Subcutaneous adipose tissue (tissue), 4 donors: ENCODE results near the gene CAD. TPM values are rescaled to one million over a fixed set of nuclear protein-coding genes. Genes with fewer than 3 reads are reported as not detected.

Experiments used
- total RNA-seq, 4 donors: library from RNA; depleted of rRNA; stranded (reverse); fragments of >200 nt; gene quantifications; one replicate each; pipeline ENCODE4 v1.1.0, GENCODE V29; 2016
- TF ChIP-seq, protein P1 (sequence below): fragments of 450-650 bp; IDR thresholded peaks from one replicate; pipeline ENCODE4 v1.5.1; 2016; ENCODE audit warnings: low read depth, mild to moderate bottlenecking, control low read depth, antibody characterized with exemption, moderate library complexity

Gene CAD
- total RNA-seq, 4 donors from 2014 or later, result 10.2 to 17.3 (median 13.9) TPM

DNA sequence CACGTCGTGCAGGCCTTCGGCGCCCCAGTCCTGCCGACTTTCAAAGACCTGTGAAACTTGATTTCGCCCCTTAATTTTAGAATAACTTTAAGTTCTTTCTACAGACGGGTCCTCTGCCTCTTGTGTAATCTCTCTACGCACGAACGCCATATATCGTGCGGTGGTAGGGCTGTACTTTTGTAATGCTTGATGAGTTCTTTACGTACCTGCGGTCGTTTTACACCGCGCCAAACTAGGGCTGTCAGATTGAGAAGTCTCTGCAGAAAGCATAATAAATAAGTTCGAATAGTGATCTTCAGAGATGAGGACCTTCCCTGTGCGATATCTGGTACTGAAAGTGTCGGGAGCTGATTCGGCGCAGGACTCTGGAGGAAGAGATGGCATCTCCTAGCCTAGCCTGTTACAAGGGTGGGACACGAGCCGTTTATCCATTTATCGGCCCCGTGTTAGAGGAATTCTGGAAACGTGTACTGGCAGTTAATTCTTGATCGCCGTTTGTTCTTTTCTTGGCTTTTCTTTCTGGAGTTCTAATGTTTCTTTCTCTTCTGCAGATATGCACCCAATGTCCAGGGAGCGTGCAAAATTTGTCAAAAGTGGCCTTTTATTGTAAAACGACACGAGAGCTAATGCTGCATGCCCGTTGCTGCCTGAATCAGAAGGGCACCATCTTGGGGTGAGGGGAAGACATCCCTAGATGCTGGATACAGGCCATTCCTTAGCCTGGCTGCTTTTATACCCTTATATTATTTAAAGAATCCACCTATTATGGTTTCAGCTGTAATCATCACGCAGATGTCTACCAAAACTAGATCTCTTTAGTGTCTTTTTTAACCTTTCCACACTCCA is 4.3 kb upstream of the CAD start:
- TF ChIP-seq, protein P1, sequence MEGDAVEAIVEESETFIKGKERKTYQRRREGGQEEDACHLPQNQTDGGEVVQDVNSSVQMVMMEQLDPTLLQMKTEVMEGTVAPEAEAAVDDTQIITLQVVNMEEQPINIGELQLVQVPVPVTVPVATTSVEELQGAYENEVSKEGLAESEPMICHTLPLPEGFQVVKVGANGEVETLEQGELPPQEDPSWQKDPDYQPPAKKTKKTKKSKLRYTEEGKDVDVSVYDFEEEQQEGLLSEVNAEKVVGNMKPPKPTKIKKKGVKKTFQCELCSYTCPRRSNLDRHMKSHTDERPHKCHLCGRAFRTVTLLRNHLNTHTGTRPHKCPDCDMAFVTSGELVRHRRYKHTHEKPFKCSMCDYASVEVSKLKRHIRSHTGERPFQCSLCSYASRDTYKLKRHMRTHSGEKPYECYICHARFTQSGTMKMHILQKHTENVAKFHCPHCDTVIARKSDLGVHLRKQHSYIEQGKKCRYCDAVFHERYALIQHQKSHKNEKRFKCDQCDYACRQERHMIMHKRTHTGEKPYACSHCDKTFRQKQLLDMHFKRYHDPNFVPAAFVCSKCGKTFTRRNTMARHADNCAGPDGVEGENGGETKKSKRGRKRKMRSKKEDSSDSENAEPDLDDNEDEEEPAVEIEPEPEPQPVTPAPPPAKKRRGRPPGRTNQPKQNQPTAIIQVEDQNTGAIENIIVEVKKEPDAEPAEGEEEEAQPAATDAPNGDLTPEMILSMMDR, result no peak

DNA sequence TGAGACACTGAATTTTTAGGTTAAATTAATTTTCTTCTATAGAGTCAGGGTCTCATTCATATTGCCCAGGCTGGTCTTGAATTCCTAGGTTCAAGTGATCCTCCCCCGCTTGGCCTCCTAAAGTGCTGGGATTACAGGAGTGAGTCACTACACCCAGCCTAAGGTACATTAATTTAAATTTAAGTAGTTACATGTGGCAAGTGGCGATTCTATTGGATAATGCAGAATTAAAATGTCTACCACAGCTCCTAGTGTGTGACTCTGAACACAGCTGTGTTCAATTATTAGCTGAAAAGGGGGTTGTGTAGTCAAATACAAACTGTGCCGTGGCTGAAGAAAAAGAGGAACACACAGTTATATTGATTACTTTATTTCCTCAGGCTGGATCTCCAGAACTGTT is 2.2 kb upstream of the CAD start:
- TF ChIP-seq, protein P1, result no peak

DNA sequence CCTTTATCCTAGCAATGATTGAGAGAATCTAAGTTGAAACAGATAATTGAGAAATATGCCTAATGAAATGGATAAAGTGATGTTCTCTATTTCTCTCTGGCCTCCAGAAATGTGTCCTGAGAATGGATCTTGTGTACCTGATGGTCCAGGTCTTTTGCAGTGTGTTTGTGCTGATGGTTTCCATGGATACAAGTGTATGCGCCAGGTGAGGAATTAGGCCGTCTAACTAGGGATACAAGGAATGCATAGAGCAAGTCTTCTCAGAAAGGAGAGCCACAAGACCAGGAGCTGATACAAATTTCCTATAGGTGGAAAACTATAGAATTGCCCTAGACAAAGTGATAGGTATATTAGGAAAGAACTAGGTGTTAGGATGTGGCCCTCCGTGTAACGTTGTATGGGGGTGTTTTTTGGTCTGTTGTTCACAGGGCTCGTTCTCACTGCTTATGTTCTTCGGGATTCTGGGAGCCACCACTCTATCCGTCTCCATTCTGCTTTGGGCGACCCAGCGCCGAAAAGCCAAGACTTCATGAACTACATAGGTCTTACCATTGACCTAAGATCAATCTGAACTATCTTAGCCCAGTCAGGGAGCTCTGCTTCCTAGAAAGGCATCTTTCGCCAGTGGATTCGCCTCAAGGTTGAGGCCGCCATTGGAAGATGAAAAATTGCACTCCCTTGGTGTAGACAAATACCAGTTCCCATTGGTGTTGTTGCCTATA is 592 bp upstream of the CAD start:
- TF ChIP-seq, protein P1, result no peak

DNA sequence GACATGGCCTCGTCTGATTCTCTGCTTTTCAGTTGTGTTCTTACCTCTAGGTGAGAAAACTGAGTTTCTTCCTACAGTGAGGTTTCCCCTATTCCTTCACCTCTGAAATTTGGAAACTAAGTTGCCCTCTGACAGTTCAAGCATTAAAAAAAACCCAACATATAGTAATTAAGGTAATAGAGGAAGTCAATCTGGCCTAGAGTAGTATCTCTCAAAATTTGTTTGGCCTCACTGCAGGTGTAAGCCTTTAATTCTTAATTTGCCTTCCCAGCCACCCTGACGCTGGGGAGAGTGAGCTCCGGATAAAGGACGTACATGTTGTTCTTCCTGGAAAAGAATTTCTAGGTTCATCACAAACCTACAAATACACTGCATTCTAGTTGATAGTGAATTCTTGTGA is 1.4 kb downstream of the CAD start:
- TF ChIP-seq, protein P1, result no peak

DNA sequence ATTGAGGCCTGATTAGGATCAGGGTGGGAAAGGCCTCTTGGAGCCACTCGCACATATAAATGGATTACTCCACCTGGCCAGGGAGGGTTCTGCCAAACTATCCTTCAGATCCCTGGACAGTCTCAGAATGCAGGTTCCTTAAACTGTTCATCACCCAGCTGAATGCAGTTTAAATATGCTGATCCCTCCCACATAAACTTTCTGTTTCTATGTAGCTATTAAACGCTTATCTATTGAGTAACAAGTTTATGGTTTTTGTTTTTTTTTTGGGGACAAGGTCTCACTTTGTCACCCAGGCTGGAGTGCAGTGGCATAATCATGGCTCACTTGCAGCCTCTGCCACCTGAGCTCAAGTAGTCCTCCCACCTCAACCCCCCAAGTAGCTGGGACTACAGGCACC is 1.9 kb downstream of the CAD start:
- TF ChIP-seq, protein P1, result no peak

DNA sequence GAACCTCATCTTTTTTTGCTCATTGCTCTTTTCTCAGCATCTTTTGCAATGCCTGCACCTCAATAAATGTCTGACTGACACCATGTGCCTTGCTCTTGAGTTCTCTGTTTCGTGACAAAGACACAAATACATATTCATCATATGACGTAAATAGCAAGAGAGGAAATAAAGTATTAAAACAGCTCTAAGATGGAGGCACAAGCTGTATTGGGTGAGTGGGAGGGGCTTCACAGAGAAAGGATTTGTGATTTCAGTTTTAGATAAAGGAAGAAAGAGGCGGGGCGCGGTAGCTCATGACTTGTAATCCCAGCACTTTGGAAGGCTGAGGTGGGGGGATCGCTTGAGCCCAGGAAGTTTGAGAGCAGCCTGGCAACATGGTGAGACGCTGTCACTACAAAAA is 2.9 kb downstream of the CAD start:
- TF ChIP-seq, protein P1, result no peak

DNA sequence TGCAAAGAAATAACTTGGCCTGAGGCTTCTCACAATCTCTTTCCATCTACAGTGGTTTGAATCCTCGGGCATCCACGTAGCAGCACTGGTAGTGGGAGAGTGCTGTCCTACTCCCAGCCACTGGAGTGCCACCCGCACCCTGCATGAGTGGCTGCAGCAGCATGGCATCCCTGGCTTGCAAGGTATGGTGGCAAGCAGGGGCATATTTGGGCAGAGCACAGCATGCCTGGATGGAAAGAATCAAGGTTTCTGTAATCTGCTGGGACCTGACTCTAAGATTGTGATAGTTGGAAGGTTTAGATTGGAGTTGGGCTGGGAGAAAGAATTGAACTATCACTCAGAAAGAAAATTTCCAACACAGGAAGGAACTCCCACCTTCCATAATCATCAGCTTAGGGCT is 4.0 kb downstream of the CAD start:
- TF ChIP-seq, protein P1, result no peak
